GM18951 (cell line): ENCODE data around the gene RNU1-1.
"Not testable (repeated sequence)": the region's sequence is repeated elsewhere in the genome, so short reads cannot be mapped to it uniquely, and the experiment has no call there.

Source experiments
- in situ Hi-C: fragments of 300-500 bp; cut with MboI; formaldehyde crosslinking; loops from one replicate; pipeline ENCODE4 v1.12.0; 2022; ENCODE audit warnings: low sequenced_read_pairs, mixed read lengths, inconsistent platforms; ENCODE audit not compliant: unreplicated experiment

Gene RNU1-1

GRCh38 chr1:16514107-16515055 is at the start of gene RNU1-1:
Gene RNU1-1 (minus strand): TSS chr1:16514285.
- in situ Hi-C loops: loop anchor here (25.0 kb wide), 2 partner anchors 123 to 398 kb away; partner anchors contain the start of gene CROCC

- in situ Hi-C loops: not testable (repeated sequence)
These were observed 47.0 kb upstream of the RNU1-1 start for GRCh38 chr1:16561035-16561434.

GRCh38 chr1:16560498-16560897 is 46.4 kb upstream of the RNU1-1 start:
- in situ Hi-C loops: not testable (repeated sequence)

GRCh38 chr1:16559688-16560087 is 45.6 kb upstream of the RNU1-1 start:
- in situ Hi-C loops: not testable (repeated sequence)

GRCh38 chr1:16557034-16557433 is 42.9 kb upstream of the RNU1-1 start:
- in situ Hi-C loops: not testable (repeated sequence)

- in situ Hi-C loops: not testable (repeated sequence)
These were observed 39.2 kb upstream of the RNU1-1 start for GRCh38 chr1:16553244-16553643.

- in situ Hi-C loops: not testable (repeated sequence)
These were observed 36.3 kb upstream of the RNU1-1 start for GRCh38 chr1:16550212-16550918.

GRCh38 chr1:16549545-16549944 is 35.5 kb upstream of the RNU1-1 start:
- in situ Hi-C loops: loop anchor here (5.0 to 10.0 kb wide), 2 partner anchors 178 to 315 kb away; no protein-coding TSS in a partner anchor

GRCh38 chr1:16547502-16548241 is 33.6 kb upstream of the RNU1-1 start:
- in situ Hi-C loops: loop anchor here (5.0 to 10.0 kb wide), 2 partner anchors 180 to 317 kb away; no protein-coding TSS in a partner anchor

GRCh38 chr1:16545682-16546095 is 31.6 kb upstream of the RNU1-1 start:
- in situ Hi-C loops: loop anchor here (5.0 to 10.0 kb wide), 2 partner anchors 182 to 319 kb away; no protein-coding TSS in a partner anchor

- in situ Hi-C loops: loop anchor here (10.0 kb wide), 1 partner anchor 324 kb away; no protein-coding TSS in a partner anchor
These were observed 26.4 kb upstream of the RNU1-1 start for GRCh38 chr1:16540421-16540893.

GRCh38 chr1:16537528-16537927 is 23.4 kb upstream of the RNU1-1 start:
- in situ Hi-C loops: not testable (repeated sequence)

- in situ Hi-C loops: not testable (repeated sequence)
These were observed 22.7 kb upstream of the RNU1-1 start for GRCh38 chr1:16536796-16537195.

GRCh38 chr1:16535898-16536297 is 21.8 kb upstream of the RNU1-1 start:
- in situ Hi-C loops: not testable (repeated sequence)

GRCh38 chr1:16535487-16535886 is 21.4 kb upstream of the RNU1-1 start:
- in situ Hi-C loops: not testable (repeated sequence)

- in situ Hi-C loops: not testable (repeated sequence)
These were observed 20.9 kb upstream of the RNU1-1 start for GRCh38 chr1:16534829-16535456.

- in situ Hi-C loops: not testable (repeated sequence)
These were observed 20.2 kb upstream of the RNU1-1 start for GRCh38 chr1:16534239-16534828.

- in situ Hi-C loops: not testable (repeated sequence)
These were observed 18.3 kb upstream of the RNU1-1 start for GRCh38 chr1:16532235-16532991.
